IPS-15b (cell line): ENCODE results near the gene VANGL2.

Experiments
- H3K27me3 ChIP-seq: one replicate; pipeline ENCODE4 v1.6.1; 2013; ENCODE audit warnings: low read length; ENCODE audit not compliant: control insufficient read depth, insufficient read depth
- H3K36me3 ChIP-seq: one replicate; pipeline ENCODE4 v1.6.1; 2013; ENCODE audit warnings: low read length; ENCODE audit not compliant: control insufficient read depth, insufficient read depth
- H3K4me1 ChIP-seq: one replicate; pipeline ENCODE4 v1.6.1; 2013; ENCODE audit warnings: mild to moderate bottlenecking, low read length; ENCODE audit not compliant: control insufficient read depth, insufficient read depth
- H3K4me3 ChIP-seq: one replicate; pipeline ENCODE4 v1.5.1; 2013; ENCODE audit warnings: low read depth, low read length
- H3K9ac ChIP-seq: one replicate; pipeline ENCODE4 v1.6.1; 2013; ENCODE audit warnings: low read depth, mild to moderate bottlenecking, low read length
- H3K9me3 ChIP-seq: one replicate; pipeline ENCODE4 v1.6.1; 2013; ENCODE audit warnings: mild to moderate bottlenecking, low read length; ENCODE audit not compliant: control insufficient read depth, insufficient read depth

Gene VANGL2

DNA sequence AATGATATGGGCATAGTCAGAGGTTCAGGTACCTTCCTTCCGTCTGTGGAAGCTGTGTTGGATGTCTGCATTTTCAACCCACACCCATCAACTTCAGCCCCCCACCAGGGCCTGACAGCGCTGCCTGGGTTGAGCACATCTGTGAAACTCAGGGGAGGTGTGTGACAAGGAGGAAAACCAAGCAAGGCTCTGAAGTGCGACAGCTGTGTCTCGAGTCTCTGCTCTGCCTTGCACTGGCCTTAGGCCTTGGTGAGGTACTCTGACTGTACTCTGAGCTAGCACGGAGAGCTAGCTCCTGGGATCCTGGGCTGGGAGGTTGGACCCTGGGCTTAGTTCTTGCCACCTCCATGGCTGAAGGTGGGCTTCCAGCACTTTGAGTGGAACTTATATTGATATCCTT is 9.1 kb downstream of the VANGL2 start:
- Histone ChIP-seq H3K4me1 (peaks cover 19% of the 10 kb centered on the region), H3K4me3 (no peak overlapping the region), H3K27me3 (no peaks in the 10 kb centered on the region), H3K9ac (no peak overlapping the region), H3K9me3 (no peaks in the 10 kb centered on the region), H3K36me3 (no peaks in the 10 kb centered on the region)

DNA sequence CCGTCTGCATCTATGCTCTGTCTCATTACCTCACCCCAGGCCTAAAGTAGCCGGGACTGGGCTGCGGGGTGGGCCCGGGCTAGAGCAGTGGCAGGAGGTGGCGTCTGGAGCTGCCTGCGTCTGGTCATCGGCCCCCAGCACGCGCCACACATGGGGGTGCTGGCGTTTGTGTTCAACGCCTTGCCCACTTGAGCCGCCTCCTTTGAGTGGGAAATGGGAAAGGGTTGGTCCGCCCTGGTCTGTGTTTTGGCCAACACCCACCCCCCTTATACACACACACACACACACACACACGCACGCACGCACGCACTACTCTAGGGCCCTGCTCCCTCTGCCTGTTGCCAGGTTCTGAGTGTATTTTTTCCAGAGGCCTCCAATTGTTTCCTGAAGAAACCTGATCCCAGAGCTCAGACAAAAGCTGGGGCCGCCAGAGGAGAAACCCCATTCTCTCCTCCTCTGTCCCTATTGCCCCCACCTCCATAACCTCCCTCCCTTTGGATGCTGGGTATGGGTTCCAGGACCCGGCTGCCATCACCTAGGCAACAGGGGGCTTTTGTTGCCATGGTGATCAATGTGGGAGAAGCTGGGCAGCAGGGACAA is 10.1 kb downstream of the VANGL2 start:
- no peak overlapping the region for H3K4me3 ChIP-seq
- H3K9me3 ChIP-seq = no peaks in the 10 kb centered on the region
- H3K36me3 ChIP-seq = no peaks in the 10 kb centered on the region
- H3K9ac ChIP-seq = peak overlapping the region; percentile 6
- no peaks in the 10 kb centered on the region for H3K27me3 ChIP-seq
- H3K4me1 ChIP-seq = peaks cover 16% of the 10 kb centered on the region

- Histone ChIP-seq H3K4me1 (peaks cover 14% of the 10 kb centered on the region), H3K9ac (no peak overlapping the region), H3K27me3 (no peaks in the 10 kb centered on the region), H3K4me3 (no peak overlapping the region), H3K9me3 (no peaks in the 10 kb centered on the region), H3K36me3 (peaks cover 4% of the 10 kb centered on the region)
These were observed 11.1 kb downstream of the VANGL2 start for GRCh38 chr1:160411271-160412027.

GRCh38 chr1:160412028-160412362 is 11.6 kb downstream of the VANGL2 start:
- H3K36me3 ChIP-seq = peaks cover 10% of the 10 kb centered on the region
- H3K4me1 ChIP-seq = peaks cover 14% of the 10 kb centered on the region
- no peak overlapping the region for H3K4me3 ChIP-seq
- H3K9ac ChIP-seq = no peak overlapping the region
- no peaks in the 10 kb centered on the region for H3K27me3 ChIP-seq
- no peaks in the 10 kb centered on the region for H3K9me3 ChIP-seq

GRCh38 chr1:160413716-160414115 is 13.4 kb downstream of the VANGL2 start:
- Histone ChIP-seq H3K36me3 (peaks cover 19% of the 10 kb centered on the region), H3K4me3 (no peak overlapping the region), H3K4me1 (peaks cover 9% of the 10 kb centered on the region), H3K9me3 (no peaks in the 10 kb centered on the region), H3K9ac (no peak overlapping the region), H3K27me3 (no peaks in the 10 kb centered on the region)

- Histone ChIP-seq H3K27me3 (no peaks in the 10 kb centered on the region), H3K9ac (no peak overlapping the region), H3K4me1 (peaks cover 9% of the 10 kb centered on the region), H3K36me3 (peaks cover 26% of the 10 kb centered on the region), H3K9me3 (no peaks in the 10 kb centered on the region), H3K4me3 (no peak overlapping the region)
These were observed 14.5 kb downstream of the VANGL2 start for GRCh38 chr1:160414881-160415280.

GRCh38 chr1:160415696-160416290 is 15.4 kb downstream of the VANGL2 start:
- H3K9me3 ChIP-seq = no peaks in the 10 kb centered on the region
- H3K36me3 ChIP-seq = peaks cover 34% of the 10 kb centered on the region
- H3K9ac ChIP-seq = no peak overlapping the region
- H3K4me3 ChIP-seq = no peak overlapping the region
- no peaks in the 10 kb centered on the region for H3K27me3 ChIP-seq
- H3K4me1 ChIP-seq = peaks cover 6% of the 10 kb centered on the region

GRCh38 chr1:160416369-160416768 is 16.0 kb downstream of the VANGL2 start:
- no peaks in the 10 kb centered on the region for H3K9me3 ChIP-seq
- H3K4me3 ChIP-seq = no peak overlapping the region
- no peaks in the 10 kb centered on the region for H3K27me3 ChIP-seq
- peaks cover 38% of the 10 kb centered on the region for H3K36me3 ChIP-seq
- H3K9ac ChIP-seq = no peak overlapping the region
- peaks cover 1% of the 10 kb centered on the region for H3K4me1 ChIP-seq

GRCh38 chr1:160418483-160418882 is 18.1 kb downstream of the VANGL2 start:
- no peak overlapping the region for H3K9ac ChIP-seq
- H3K27me3 ChIP-seq = no peaks in the 10 kb centered on the region
- H3K4me3 ChIP-seq = no peak overlapping the region
- peaks cover 47% of the 10 kb centered on the region for H3K36me3 ChIP-seq
- H3K4me1 ChIP-seq = no peaks in the 10 kb centered on the region
- H3K9me3 ChIP-seq = no peaks in the 10 kb centered on the region

DNA sequence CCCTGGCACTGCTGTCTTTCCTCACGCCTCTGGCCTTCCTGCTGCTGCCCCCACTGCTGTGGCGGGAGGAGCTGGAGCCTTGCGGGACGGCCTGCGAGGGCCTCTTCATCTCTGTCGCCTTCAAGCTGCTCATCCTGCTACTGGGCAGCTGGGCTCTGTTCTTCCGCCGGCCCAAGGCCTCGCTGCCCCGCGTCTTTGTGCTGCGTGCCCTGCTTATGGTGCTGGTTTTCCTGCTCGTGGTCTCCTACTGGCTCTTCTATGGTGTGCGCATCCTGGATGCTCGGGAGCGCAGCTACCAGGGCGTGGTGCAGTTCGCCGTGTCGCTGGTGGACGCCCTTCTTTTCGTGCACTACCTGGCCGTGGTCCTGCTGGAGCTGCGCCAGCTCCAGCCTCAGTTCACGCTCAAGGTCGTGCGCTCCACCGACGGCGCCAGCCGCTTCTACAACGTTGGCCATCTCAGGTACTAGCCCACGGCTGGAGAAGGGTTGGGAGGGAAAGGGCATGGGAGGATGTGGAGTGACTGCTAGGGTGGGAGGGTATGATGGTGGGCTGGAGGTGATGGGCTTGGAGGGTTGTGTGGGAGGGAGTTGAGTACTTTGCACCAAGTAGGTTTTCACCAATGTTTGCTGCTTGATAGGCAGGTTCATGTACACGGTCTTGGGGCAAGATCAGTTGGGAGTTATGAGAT is 18.9 kb downstream of the VANGL2 start:
- H3K4me3 ChIP-seq = no peak overlapping the region
- no peaks in the 10 kb centered on the region for H3K27me3 ChIP-seq
- no peaks in the 10 kb centered on the region for H3K4me1 ChIP-seq
- H3K9ac ChIP-seq = no peak overlapping the region
- peaks cover 50% of the 10 kb centered on the region for H3K36me3 ChIP-seq
- H3K9me3 ChIP-seq = no peaks in the 10 kb centered on the region

GRCh38 chr1:160419838-160420169 is 19.4 kb downstream of the VANGL2 start:
- Histone ChIP-seq H3K4me3 (no peak overlapping the region), H3K36me3 (peaks cover 53% of the 10 kb centered on the region), H3K27me3 (no peaks in the 10 kb centered on the region), H3K9ac (no peak overlapping the region), H3K9me3 (no peaks in the 10 kb centered on the region), H3K4me1 (no peaks in the 10 kb centered on the region)
